Amygdala (tissue), 56 donors: ENCODE measurements around the gene NUDT21.
"Not testable (repeated sequence)": the region's sequence is repeated elsewhere in the genome, so short reads cannot be mapped to it uniquely, and the experiment has no call there.

Experiments used
- DNase-seq, 56 donors: peaks; one replicate each; lab custom pipeline; 2025; lab: John Stamatoyannopoulos, UW

NUDT21 gene

DNA sequence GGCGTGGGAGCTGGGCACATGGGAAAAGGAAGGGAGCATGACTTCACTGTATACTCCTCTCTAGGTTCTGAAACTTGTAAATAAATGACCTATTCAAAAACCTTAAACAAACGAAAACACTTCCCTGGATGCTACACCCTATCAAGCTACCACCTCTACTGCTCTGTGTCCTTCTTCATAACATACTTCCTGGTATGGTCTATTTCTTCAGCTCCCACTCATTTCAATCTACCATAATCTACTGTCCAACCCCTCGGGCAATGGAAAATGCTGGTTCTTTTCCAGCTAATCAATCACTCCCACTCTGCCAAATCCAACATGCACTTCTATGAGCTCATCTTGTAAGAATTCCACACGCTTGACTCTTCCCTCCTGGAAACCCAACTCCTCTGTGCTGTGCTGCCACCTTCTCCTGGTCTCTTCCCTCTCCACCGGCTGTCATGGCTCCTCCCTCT is 68.2 kb downstream of the NUDT21 start:
- DNase-seq, result no peak

- no peak for DNase-seq
Measured at GRCh38 chr16:56382459-56382858, 68.7 kb downstream of the NUDT21 start.

- not testable (repeated sequence) for DNase-seq
Measured at GRCh38 chr16:56380778-56381485, 70.2 kb downstream of the NUDT21 start.
